Mesenchymal stem cell (in vitro differentiated cells and primary cell): ENCODE data around the gene SLC9A9.
A peak's percentile ranks its signal among the peaks of the same experiment; 100 is the strongest.

Experiments
- DNase-seq: peaks from one replicate; pipeline ENCODE4 v3.0.0-alpha.2; 2013
- H2AFZ ChIP-seq: one replicate; pipeline ENCODE4 v1.6.1; 2013; ENCODE audit warnings: low read depth, mild to moderate bottlenecking, control low read depth, inconsistent platforms, low read length, moderate library complexity
- H2AK5ac ChIP-seq: 2 replicates; pipeline ENCODE4 v1.6.1; 2013; ENCODE audit warnings: low read length, moderate library complexity, mild to moderate bottlenecking, inconsistent platforms; ENCODE audit not compliant: severe bottlenecking
- H2BK120ac ChIP-seq: one replicate; pipeline ENCODE4 v1.6.1; 2013; ENCODE audit warnings: low read depth, mild to moderate bottlenecking, inconsistent platforms, low read length, moderate library complexity
- H2BK12ac ChIP-seq, 2 experiments: one replicate each; pipeline ENCODE4 v1.6.1; 2013; ENCODE audit warnings: inconsistent platforms in 2 of 2, low read length in 2 of 2, mild to moderate bottlenecking in 2 of 2, moderate library complexity in 2 of 2, control low read depth in 1 of 2
- H2BK15ac ChIP-seq: one replicate; pipeline ENCODE4 v1.6.1; 2013; ENCODE audit warnings: mild to moderate bottlenecking, low read depth, inconsistent platforms; ENCODE audit not compliant: poor library complexity, severe bottlenecking
- H2BK5ac ChIP-seq: 2 replicates; pipeline ENCODE4 v1.6.1; 2013; ENCODE audit warnings: low read depth, mild to moderate bottlenecking, low read length, control low read depth, inconsistent platforms; ENCODE audit not compliant: poor library complexity, severe bottlenecking
- H3K14ac ChIP-seq, 2 experiments: one replicate each; pipeline ENCODE4 v1.6.1; 2013; ENCODE audit warnings: inconsistent platforms in 2 of 2, low read length in 2 of 2, control low read depth in 1 of 2, mild to moderate bottlenecking in 1 of 2, moderate library complexity in 1 of 2
- H3K18ac ChIP-seq, 2 experiments: one replicate each; pipeline ENCODE4 v1.6.1; 2013; ENCODE audit warnings: inconsistent platforms in 2 of 2, low read length in 2 of 2, control low read depth in 1 of 2, low read depth in 1 of 2, mild to moderate bottlenecking in 1 of 2
- H3K23ac ChIP-seq, 2 experiments: one replicate each; pipeline ENCODE4 v1.6.1; 2013; ENCODE audit warnings: inconsistent platforms in 2 of 2, low read length in 2 of 2, mild to moderate bottlenecking in 2 of 2, moderate library complexity in 2 of 2, control low read depth in 1 of 2
- H3K27ac ChIP-seq: 2 replicates; pipeline ENCODE4 v1.5.1; 2013; ENCODE audit warnings: mild to moderate bottlenecking, moderate library complexity, low read length, control low read depth, inconsistent platforms; ENCODE audit not compliant: poor library complexity, severe bottlenecking
- H3K27me3 ChIP-seq, 2 experiments: 2 replicates each; pipeline versions ENCODE4 v1.6.1 to v1.7.0; 2013; ENCODE audit warnings: low read length in 2 of 2, mild to moderate bottlenecking in 2 of 2, moderate library complexity in 2 of 2, control low read depth in 1 of 2, inconsistent platforms in 1 of 2; ENCODE audit not compliant: control insufficient read depth in 1 of 2, insufficient read depth in 1 of 2
- H3K36me3 ChIP-seq, 2 experiments: 2 replicates each; pipeline versions ENCODE4 v1.6.1 to v1.7.0; 2013; ENCODE audit warnings: low read length in 2 of 2, control low read depth in 1 of 2, inconsistent platforms in 1 of 2, low read depth in 1 of 2, mild to moderate bottlenecking in 1 of 2; ENCODE audit not compliant: insufficient read depth in 2 of 2, control insufficient read depth in 1 of 2
- H3K4ac ChIP-seq, 2 experiments: one replicate each; pipeline ENCODE4 v1.6.1; 2013; ENCODE audit warnings: inconsistent platforms in 2 of 2, low read length in 2 of 2, mild to moderate bottlenecking in 2 of 2, moderate library complexity in 2 of 2, control low read depth in 1 of 2, low read depth in 1 of 2
- H3K4me1 ChIP-seq: 2 replicates; pipeline ENCODE4 v1.6.1; 2013; ENCODE audit warnings: low read depth, low read length, control low read depth; ENCODE audit not compliant: control insufficient read depth, insufficient read depth
- H3K4me2 ChIP-seq: 2 replicates; pipeline ENCODE4 v1.6.1; 2013; ENCODE audit warnings: low read length, mild to moderate bottlenecking, inconsistent platforms; ENCODE audit not compliant: poor library complexity, severe bottlenecking
- H3K4me3 ChIP-seq, 2 experiments: 2 replicates each; pipeline versions ENCODE4 v1.5.1 to v1.7.0; 2013; ENCODE audit warnings: low read length in 2 of 2, mild to moderate bottlenecking in 2 of 2, control low read depth in 1 of 2, low read depth in 1 of 2; ENCODE audit not compliant: insufficient read depth in 1 of 2
- H3K79me1 ChIP-seq: replicated peaks from 2 replicates; pipeline ENCODE4 v1.6.1; 2013; ENCODE audit warnings: mild to moderate bottlenecking, control low read depth, low read length, inconsistent platforms; ENCODE audit not compliant: poor library complexity, severe bottlenecking
- H3K9ac ChIP-seq: 2 replicates; pipeline ENCODE4 v1.7.0; 2013; ENCODE audit warnings: mild to moderate bottlenecking, low read length, moderate library complexity
- H3K9me3 ChIP-seq: 2 replicates; pipeline ENCODE4 v1.7.0; 2013; ENCODE audit warnings: mild to moderate bottlenecking, low read length; ENCODE audit not compliant: control insufficient read depth
- H4K8ac ChIP-seq: one replicate; pipeline ENCODE4 v1.6.1; 2013; ENCODE audit warnings: inconsistent platforms, mild to moderate bottlenecking, low read length, moderate library complexity
- H4K91ac ChIP-seq: one replicate; pipeline ENCODE4 v1.6.1; 2013; ENCODE audit warnings: mild to moderate bottlenecking, low read length, inconsistent platforms
- WGBS: methylation state at CpG from one replicate; pipeline ENCODE4 v1.1.7; 2013; ENCODE audit warnings: mixed read lengths; 5-methylcytosine and 5-hydroxymethylcytosine counted together

SLC9A9 gene

GRCh38 chr3:143727391-143727790 lies 120.9 kb downstream of the SLC9A9 start:
- no peak overlapping the region for H3K18ac ChIP-seq
- no peak overlapping the region for H4K91ac ChIP-seq
- no peaks in the 10 kb centered on the region for H3K4me1 ChIP-seq
- H2BK12ac ChIP-seq = no peak overlapping the region
- no peaks in the 10 kb centered on the region for H3K36me3 ChIP-seq
- no peak overlapping the region for H3K4me2 ChIP-seq
- no peak overlapping the region for H2BK120ac ChIP-seq
- no peak overlapping the region for H2BK5ac ChIP-seq
- H3K9me3 ChIP-seq = no peaks in the 10 kb centered on the region
- H2AFZ ChIP-seq = no peak overlapping the region
- H3K79me1 ChIP-seq = no peaks in the 10 kb centered on the region
- H2AK5ac ChIP-seq = no peak overlapping the region
- 60% methylated on average over 1 of the region's 3 CpGs for WGBS
- no peak for DNase-seq
- no peaks in the 10 kb centered on the region for H3K27me3 ChIP-seq
- H3K4ac ChIP-seq = no peak overlapping the region
- peak overlapping the region in 1 of 2 experiments; percentile 36 for H3K4me3 ChIP-seq
- no peak overlapping the region for H3K23ac ChIP-seq
- no peak overlapping the region for H3K27ac ChIP-seq
- H4K8ac ChIP-seq = no peak overlapping the region
- no peak overlapping the region for H3K14ac ChIP-seq
- peak overlapping the region; percentile 42 for H3K9ac ChIP-seq
- no peak overlapping the region for H2BK15ac ChIP-seq

DNA sequence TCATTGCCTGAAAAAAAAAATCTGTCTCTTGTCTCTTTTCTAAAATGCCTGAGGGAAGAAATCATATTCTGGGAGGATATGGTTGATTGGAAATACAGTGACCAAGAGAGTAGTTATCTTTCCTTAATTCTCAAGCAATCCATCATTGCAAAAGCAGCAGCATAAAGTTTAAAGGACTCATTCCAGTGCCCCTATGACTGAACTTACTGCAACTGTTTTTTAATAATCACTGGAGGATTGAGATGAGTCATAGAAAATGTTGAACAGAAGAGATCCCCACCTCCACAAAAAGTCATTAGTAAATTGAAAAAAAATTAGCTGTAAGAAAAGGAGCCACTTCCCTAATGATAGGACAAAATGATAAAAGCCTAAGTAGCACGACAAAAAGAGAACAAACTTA lies 121.5 kb downstream of the SLC9A9 start:
- H2AK5ac ChIP-seq = no peak overlapping the region
- H2BK15ac ChIP-seq = no peak overlapping the region
- H2BK5ac ChIP-seq = no peak overlapping the region
- no peak overlapping the region for H3K14ac ChIP-seq
- H3K79me1 ChIP-seq = no peaks in the 10 kb centered on the region
- H4K91ac ChIP-seq = no peak overlapping the region
- WGBS = no CpG with 5 or more reads among the region's 1 CpG
- no peak overlapping the region for H3K18ac ChIP-seq
- H3K4me3 ChIP-seq = peak overlapping the region in 1 of 2 experiments; percentile 36
- H2BK12ac ChIP-seq = no peak overlapping the region
- H3K27me3 ChIP-seq = no peaks in the 10 kb centered on the region
- H2AFZ ChIP-seq = no peak overlapping the region
- no peaks in the 10 kb centered on the region for H3K4me1 ChIP-seq
- H3K9me3 ChIP-seq = no peaks in the 10 kb centered on the region
- no peak overlapping the region for H4K8ac ChIP-seq
- DNase-seq = no peak
- H2BK120ac ChIP-seq = no peak overlapping the region
- H3K23ac ChIP-seq = no peak overlapping the region
- no peak overlapping the region for H3K4ac ChIP-seq
- H3K36me3 ChIP-seq = no peaks in the 10 kb centered on the region
- H3K9ac ChIP-seq = peak overlapping the region; percentile 42
- H3K4me2 ChIP-seq = no peak overlapping the region
- H3K27ac ChIP-seq = no peak overlapping the region

DNA sequence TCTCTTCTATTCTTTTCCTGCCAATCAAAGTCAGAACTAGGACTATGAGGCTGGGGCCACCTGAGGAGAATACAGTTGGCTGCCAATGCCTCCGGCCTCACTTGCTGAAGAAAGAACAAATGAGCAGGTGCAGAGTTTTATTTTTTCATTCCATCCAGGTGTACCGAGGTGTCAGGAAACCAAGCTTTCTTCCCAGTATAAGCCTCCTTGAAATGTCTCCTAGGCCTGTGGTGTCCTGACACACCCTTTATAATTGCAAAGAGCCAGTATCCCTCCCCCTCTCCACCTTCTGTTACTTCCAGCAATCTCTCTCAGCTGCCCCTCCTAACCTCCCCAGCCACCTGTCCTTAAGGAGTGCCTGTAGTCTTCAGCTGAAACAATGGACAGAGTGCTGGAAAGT lies 127.9 kb downstream of the SLC9A9 start:
- Histone ChIP-seq H3K23ac (no peak overlapping the region), H3K18ac (no peak overlapping the region), H3K4me1 (no peaks in the 10 kb centered on the region), H3K9ac (no peak overlapping the region), H2BK120ac (no peak overlapping the region), H3K4me3 (no peak overlapping the region), H3K27ac (no peak overlapping the region), H4K8ac (no peak overlapping the region), H2BK12ac (no peak overlapping the region), H3K14ac (no peak overlapping the region), H2BK5ac (no peak overlapping the region), H3K4me2 (no peak overlapping the region), H2BK15ac (no peak overlapping the region), H2AK5ac (no peak overlapping the region), H3K36me3 (no peaks in the 10 kb centered on the region), H3K79me1 (no peaks in the 10 kb centered on the region), H4K91ac (no peak overlapping the region), H2AFZ (no peak overlapping the region), H3K4ac (no peak overlapping the region), H3K9me3 (no peaks in the 10 kb centered on the region), H3K27me3 (no peaks in the 10 kb centered on the region)
- DNase-seq = no peak
- 83% methylated on average over 2 of the region's 2 CpGs for WGBS

DNA sequence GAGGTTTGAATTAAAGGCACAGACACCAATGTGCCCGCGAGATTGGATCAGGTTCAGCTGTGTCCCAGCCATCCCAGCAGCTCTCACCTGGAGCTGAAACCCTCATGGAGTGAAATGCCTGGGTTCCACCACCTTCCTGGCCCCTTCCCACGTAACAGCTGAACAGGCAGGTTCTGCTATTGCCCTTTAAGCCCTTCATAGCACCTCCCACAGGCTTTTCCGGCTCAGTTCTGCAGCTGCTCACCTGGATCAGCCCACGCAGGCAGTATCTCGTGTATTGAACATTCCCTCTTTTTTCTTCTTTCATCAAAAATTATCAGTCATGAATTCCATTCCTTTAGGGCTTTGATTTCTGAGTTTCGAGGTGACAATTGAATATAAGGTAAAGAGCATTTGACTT lies 129.8 kb downstream of the SLC9A9 start:
- WGBS = 84% methylated on average over 6 of the region's 7 CpGs
- H3K9ac ChIP-seq = no peak overlapping the region

More for the DNA sequence above, 129.8 kb downstream of the SLC9A9 start:
- no peak for DNase-seq
- no peak overlapping the region for H2AK5ac ChIP-seq
- no peaks in the 10 kb centered on the region for H3K36me3 ChIP-seq
- H4K91ac ChIP-seq = no peak overlapping the region
- no peak overlapping the region for H4K8ac ChIP-seq
- no peak overlapping the region for H3K4ac ChIP-seq
- no peak overlapping the region for H3K4me3 ChIP-seq
- no peak overlapping the region for H3K4me2 ChIP-seq
- H3K18ac ChIP-seq = no peak overlapping the region
- H2BK5ac ChIP-seq = no peak overlapping the region
- H3K14ac ChIP-seq = no peak overlapping the region
- no peak overlapping the region for H3K27ac ChIP-seq
- no peak overlapping the region for H2BK15ac ChIP-seq
- H3K27me3 ChIP-seq = peaks cover 0 to 5% of the 10 kb centered on the region in 2 experiments
- H3K79me1 ChIP-seq = no peaks in the 10 kb centered on the region
- H2AFZ ChIP-seq = no peak overlapping the region
- H3K23ac ChIP-seq = no peak overlapping the region
- no peak overlapping the region for H2BK120ac ChIP-seq
- no peak overlapping the region for H2BK12ac ChIP-seq
- H3K9me3 ChIP-seq = no peaks in the 10 kb centered on the region
- no peaks in the 10 kb centered on the region for H3K4me1 ChIP-seq
